PC-3 (cell line): Measurements from ENCODE around the gene MAML3.

Source experiments
- EZH2 ChIP-seq: fragments of 300-600 bp; sonication (generic); IDR thresholded peaks from one replicate; pipeline ENCODE4 v1.6.1; 2017; ENCODE audit warnings: antibody characterized with exemption, mild to moderate bottlenecking, low read length; ENCODE audit not compliant: unreplicated experiment
- TF ChIP-seq, protein P1 (sequence below): fragments of 300-600 bp; sonication (generic); conservative IDR thresholded peaks from 2 replicates; pipeline ENCODE4 v1.5.1; 2017; ENCODE audit warnings: antibody characterized with exemption, low read depth, mild to moderate bottlenecking, low read length

DNA sequence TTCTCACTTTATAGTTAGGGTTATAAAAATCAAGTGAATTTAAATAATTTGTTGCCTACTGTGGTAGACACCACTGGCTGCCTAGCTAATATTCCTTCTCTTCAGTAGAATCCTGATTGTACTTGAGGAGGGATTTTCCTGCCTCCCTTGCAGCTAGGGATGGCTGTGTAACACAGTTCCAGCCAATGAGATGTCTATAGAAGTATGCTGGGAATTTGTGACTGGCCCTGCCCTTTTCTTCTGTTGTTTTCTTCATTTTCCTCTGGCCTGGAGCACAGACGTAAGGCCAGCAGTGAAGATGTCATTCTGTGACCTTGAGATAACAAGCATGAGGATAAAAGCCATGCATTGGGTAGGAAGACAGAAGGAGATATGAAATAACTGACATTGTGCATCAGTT lies 343.3 kb downstream of the MAML3 start:
- TF ChIP-seq, protein P1, sequence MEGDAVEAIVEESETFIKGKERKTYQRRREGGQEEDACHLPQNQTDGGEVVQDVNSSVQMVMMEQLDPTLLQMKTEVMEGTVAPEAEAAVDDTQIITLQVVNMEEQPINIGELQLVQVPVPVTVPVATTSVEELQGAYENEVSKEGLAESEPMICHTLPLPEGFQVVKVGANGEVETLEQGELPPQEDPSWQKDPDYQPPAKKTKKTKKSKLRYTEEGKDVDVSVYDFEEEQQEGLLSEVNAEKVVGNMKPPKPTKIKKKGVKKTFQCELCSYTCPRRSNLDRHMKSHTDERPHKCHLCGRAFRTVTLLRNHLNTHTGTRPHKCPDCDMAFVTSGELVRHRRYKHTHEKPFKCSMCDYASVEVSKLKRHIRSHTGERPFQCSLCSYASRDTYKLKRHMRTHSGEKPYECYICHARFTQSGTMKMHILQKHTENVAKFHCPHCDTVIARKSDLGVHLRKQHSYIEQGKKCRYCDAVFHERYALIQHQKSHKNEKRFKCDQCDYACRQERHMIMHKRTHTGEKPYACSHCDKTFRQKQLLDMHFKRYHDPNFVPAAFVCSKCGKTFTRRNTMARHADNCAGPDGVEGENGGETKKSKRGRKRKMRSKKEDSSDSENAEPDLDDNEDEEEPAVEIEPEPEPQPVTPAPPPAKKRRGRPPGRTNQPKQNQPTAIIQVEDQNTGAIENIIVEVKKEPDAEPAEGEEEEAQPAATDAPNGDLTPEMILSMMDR = no peak
- no peak for TF ChIP-seq EZH2
